ENCODE measurements around the gene SMIM23. TPM values are rescaled to one million over a fixed set of nuclear protein-coding genes. Genes with fewer than 3 reads are reported as not detected.

Gene SMIM23
- total RNA-seq, 4 donors from 2014 or later, result not detected

- Histone ChIP-seq H3K36me3 (no peaks in the 10 kb centered on the region), H3K4me3 (no peak overlapping the region), H3K27ac (replicated peaks in 1 of 4) (no peak overlapping the region), H3K9me3 (peaks cover 0 to 17% (median 13%) of the 10 kb centered on the region in 4 donors), H3K4me1 (no peaks in the 10 kb centered on the region), H3K27me3 (no peaks in the 10 kb centered on the region)
- intact Hi-C loops (cut with DNase I), result no loop called here
- DNase-seq (ENCODE audit: extremely low spot score), result no peak
- TF ChIP-seq EP300 (IDR thresholded peaks at IDR 0.05), result no peak
- TF ChIP-seq CTCF (IDR thresholded peaks at IDR 0.05), result no peak
- TF ChIP-seq POLR2AphosphoS5 (IDR thresholded peaks at IDR 0.05), result no peak
- TF ChIP-seq POLR2A (IDR thresholded peaks at IDR 0.05; ENCODE audit: low read depth), result no peak
- WGBS, result 88% methylated on average over 2 of the region's 2 CpGs
Measured at GRCh38 chr5:171832775-171833174, 47.2 kb downstream of the SMIM23 start.

- intact Hi-C loops (cut with DNase I), result no loop called here
- Histone ChIP-seq H3K9me3 (peaks cover 0 to 15% (median 12%) of the 10 kb centered on the region in 4 donors), H3K27ac (replicated peaks in 1 of 4) (no peak overlapping the region), H3K36me3 (no peaks in the 10 kb centered on the region), H3K27me3 (no peaks in the 10 kb centered on the region), H3K4me1 (no peaks in the 10 kb centered on the region), H3K4me3 (no peak overlapping the region)
- no peak for DNase-seq (ENCODE audit: extremely low spot score)
- 84% methylated on average over 2 of the region's 2 CpGs for WGBS
- TF ChIP-seq POLR2A (IDR thresholded peaks at IDR 0.05; ENCODE audit: low read depth) (no peak), CTCF (IDR thresholded peaks at IDR 0.05) (no peak)
Measured at GRCh38 chr5:171834461-171834860, 48.8 kb downstream of the SMIM23 start.

GRCh38 chr5:171835066-171835465 lies 49.4 kb downstream of the SMIM23 start:
- DNase-seq (ENCODE audit: extremely low spot score), result no peak
- TF ChIP-seq POLR2A (IDR thresholded peaks at IDR 0.05; ENCODE audit: low read depth), result no peak
- intact Hi-C loops (cut with DNase I), result no loop called here
- no peak overlapping the region for H3K4me3 ChIP-seq
- H3K36me3 ChIP-seq, result no peaks in the 10 kb centered on the region
- no peak overlapping the region for H3K27ac ChIP-seq (replicated peaks in 1 of 4)
- no peaks in the 10 kb centered on the region for H3K27me3 ChIP-seq
- H3K4me1 ChIP-seq, result no peaks in the 10 kb centered on the region
- 77% methylated on average over 7 of the region's 7 CpGs for WGBS
- H3K9me3 ChIP-seq, result peaks cover 0 to 15% (median 12%) of the 10 kb centered on the region in 4 donors

- peaks cover 0 to 15% (median 12%) of the 10 kb centered on the region in 4 donors for H3K9me3 ChIP-seq
- intact Hi-C loops (cut with DNase I), result no loop called here
- H3K27me3 ChIP-seq, result no peaks in the 10 kb centered on the region
- H3K4me3 ChIP-seq, result no peak overlapping the region
- no peaks in the 10 kb centered on the region for H3K36me3 ChIP-seq
- no peak overlapping the region for H3K27ac ChIP-seq (replicated peaks in 1 of 4)
- TF ChIP-seq EP300 (IDR thresholded peaks at IDR 0.05), result no peak
- no peak for TF ChIP-seq POLR2A (IDR thresholded peaks at IDR 0.05; ENCODE audit: low read depth)
- no peak for TF ChIP-seq POLR2AphosphoS5 (IDR thresholded peaks at IDR 0.05)
- TF ChIP-seq CTCF (IDR thresholded peaks at IDR 0.05), result no peak
- H3K4me1 ChIP-seq, result peaks cover 0 to 3% (median 0%) of the 10 kb centered on the region in 4 donors
- DNase-seq (ENCODE audit: extremely low spot score), result no peak
Measured at GRCh38 chr5:171837522-171837921, 51.9 kb downstream of the SMIM23 start.

- H3K4me3 ChIP-seq, result no peak overlapping the region
- DNase-seq (ENCODE audit: extremely low spot score), result no peak
- intact Hi-C loops (cut with DNase I), result no loop called here
- H3K27ac ChIP-seq (replicated peaks in 1 of 4), result no peak overlapping the region
- H3K36me3 ChIP-seq, result no peaks in the 10 kb centered on the region
- H3K4me1 ChIP-seq, result peaks cover 0 to 4% (median 0%) of the 10 kb centered on the region in 4 donors
- TF ChIP-seq POLR2A (IDR thresholded peaks at IDR 0.05; ENCODE audit: low read depth) (no peak), POLR2AphosphoS5 (IDR thresholded peaks at IDR 0.05) (no peak), EP300 (IDR thresholded peaks at IDR 0.05) (no peak), CTCF (IDR thresholded peaks at IDR 0.05) (no peak)
- H3K27me3 ChIP-seq, result no peaks in the 10 kb centered on the region
- H3K9me3 ChIP-seq, result peaks cover 0 to 12% (median 8%) of the 10 kb centered on the region in 4 donors
- WGBS, result 79% methylated on average over 9 of the region's 12 CpGs
Measured at GRCh38 chr5:171838066-171838465, 52.4 kb downstream of the SMIM23 start.
